ENCODE results near the gene GRID1.

Gene GRID1

DNA sequence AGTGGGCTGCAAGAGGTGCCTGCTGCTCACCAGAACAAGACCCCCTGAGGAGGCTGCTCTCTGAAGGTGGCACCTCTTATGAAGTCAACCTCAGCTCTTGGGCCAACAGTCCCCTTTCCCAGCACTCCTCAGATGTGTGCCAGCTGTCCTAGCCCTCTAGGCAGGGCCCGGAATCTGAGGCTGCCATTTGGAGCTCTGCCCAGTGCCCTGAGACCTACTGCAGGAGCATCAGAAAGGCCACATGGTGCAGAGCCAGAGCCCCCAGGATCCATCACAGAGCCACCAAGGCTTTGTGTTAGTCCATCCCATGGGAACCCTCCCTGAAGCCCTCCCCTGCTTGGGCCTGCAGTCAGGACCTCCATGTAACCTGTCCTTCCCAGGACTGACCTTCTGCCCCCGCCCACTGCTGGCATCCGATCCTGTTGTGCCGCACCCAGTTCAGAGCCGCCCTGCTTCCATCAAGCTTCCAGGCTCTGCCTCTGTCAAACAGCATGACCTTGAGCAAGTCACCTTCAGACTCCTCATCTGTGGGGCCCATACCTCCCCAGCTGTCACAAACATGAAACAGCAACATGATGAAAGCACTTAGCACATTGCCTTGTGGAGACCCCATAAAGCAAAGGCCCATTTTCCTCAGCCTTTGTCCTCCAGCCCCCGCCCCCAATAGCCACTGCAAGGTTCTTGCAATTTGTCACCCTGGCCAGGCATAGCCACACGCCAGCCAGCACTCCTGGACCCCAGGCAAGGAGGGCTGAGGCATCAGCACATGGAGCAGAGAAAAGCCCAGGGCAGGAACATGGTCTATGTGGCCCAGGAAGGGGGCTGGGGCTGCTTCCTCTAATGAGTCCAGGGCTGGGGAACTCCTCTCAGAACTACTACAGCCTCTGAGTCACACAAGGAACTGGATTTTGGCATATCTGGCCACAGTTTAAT, 51.7 kb downstream of the GRID1 start:
- no peak for DNase-seq (ENCODE audit: low read depth in 2 of 2)

GRCh38 chr10:86313621-86314041, 53.0 kb downstream of the GRID1 start:
- DNase-seq (ENCODE audit: low read depth in 2 of 2), result no peak

DNA sequence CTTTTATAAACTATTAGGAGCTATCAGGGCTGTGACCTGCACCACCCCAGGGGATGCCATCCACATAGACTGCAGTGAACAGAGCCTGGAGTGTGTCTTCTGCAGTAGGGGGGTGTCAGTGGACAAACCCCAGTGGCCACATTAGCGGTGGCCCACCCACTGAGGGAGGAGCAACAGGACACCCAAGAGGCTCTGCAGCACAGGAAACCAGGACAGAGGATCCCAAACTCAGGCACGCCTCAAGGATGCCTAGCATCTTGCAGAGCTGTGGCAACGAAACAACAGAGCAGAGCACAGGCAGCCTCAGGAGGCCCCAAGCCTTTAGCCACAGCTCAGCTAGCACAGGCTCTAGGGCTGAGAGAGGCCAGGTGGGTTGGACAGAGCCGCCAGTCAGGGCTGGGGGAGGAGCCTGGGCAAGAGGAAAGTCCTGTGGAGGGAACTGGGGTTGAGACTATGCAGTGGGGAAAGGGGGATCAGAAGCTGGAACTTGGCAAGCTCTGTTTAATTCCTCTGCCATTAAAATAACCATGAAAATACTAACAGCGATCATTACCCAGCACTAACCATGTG, 53.8 kb downstream of the GRID1 start:
- no peak for DNase-seq (ENCODE audit: low read depth in 2 of 2)

GRCh38 chr10:86311906-86312305, 54.7 kb downstream of the GRID1 start:
- DNase-seq (ENCODE audit: low read depth in 2 of 2), result no peak

GRCh38 chr10:86311190-86311589, 55.4 kb downstream of the GRID1 start:
- DNase-seq (ENCODE audit: low read depth in 2 of 2), result no peak

- DNase-seq (ENCODE audit: low read depth in 2 of 2), result no peak
Measured at GRCh38 chr10:86310702-86311101, 55.9 kb downstream of the GRID1 start.

DNA sequence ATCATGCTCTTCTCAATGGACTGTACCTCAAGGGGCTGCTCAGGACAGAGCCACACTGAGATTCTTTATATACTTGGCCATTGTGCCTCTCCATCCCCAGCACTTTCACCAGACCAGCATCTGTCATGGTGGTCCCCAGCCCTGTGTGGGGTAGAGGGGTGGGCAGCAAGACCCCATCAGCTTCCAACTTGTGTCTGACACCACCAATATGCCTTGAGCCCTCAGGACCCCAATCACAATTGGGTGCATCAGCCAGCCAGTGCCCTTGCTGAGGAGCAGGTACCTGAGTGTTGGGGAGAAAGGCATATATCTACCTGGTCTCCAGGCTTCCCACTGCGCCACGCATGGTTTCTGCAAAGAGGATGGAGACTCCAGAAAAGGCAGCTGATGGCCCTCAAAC, 56.3 kb downstream of the GRID1 start:
- no peak for DNase-seq (ENCODE audit: low read depth in 2 of 2)

GRCh38 chr10:86308056-86308455, 58.5 kb downstream of the GRID1 start:
- DNase-seq (ENCODE audit: low read depth in 2 of 2), result no peak

DNA sequence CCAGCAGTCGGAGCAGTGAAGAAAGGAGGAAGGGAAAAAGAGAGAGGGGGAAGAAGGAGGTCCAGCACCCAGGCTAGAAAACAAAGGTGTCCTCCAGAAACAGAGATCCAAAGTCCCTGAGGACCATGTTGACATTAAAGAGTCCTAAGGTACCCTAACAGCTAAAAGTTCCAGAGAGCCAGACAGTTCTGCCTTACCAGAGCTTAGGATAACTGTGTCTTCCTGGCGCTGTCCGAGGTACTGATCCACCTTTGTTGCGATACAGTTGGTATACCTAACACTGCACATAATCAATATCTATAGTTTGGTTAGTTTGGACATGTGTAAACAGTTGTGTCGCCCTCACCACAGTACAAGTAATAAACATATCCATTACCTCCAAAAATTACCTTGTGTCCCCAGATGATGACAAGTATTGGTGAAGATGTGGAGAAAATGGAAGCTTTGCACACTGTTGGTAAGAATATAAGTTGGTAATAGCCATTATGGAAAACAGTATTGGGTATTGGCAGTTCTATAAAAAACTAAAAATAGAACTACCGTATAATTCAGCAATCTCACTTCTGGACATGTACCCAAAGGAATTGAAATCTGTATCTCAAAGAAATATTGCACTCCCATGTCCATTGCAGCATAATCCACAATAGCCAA, 59.8 kb downstream of the GRID1 start:
- no peak for DNase-seq (ENCODE audit: low read depth in 2 of 2)

DNA sequence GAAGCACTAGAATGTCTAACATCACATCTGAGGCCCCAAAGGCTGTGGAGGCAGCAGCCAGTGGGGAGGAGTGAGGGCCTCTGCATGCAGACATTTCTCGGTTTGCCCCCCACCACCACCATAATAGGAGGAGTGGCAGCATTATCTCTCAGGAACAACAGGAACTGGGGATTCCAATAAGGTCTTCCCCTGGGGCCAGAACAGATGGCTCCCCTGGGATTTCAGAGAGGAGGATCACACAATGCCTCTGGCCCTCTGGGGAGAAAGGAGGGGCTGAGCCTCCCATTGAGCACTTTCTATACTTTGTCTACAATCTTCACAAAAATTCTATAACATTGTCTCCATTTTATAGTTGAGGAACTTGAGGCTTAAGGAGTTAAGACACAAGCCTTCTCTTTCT, 61.1 kb downstream of the GRID1 start:
- no peak for DNase-seq (ENCODE audit: low read depth in 2 of 2)

- DNase-seq (ENCODE audit: low read depth in 2 of 2), result no peak
Measured at GRCh38 chr10:86304436-86304835, 62.2 kb downstream of the GRID1 start.

- DNase-seq (ENCODE audit: low read depth in 2 of 2), result no peak
Measured at GRCh38 chr10:86303626-86304025, 63.0 kb downstream of the GRID1 start.

DNA sequence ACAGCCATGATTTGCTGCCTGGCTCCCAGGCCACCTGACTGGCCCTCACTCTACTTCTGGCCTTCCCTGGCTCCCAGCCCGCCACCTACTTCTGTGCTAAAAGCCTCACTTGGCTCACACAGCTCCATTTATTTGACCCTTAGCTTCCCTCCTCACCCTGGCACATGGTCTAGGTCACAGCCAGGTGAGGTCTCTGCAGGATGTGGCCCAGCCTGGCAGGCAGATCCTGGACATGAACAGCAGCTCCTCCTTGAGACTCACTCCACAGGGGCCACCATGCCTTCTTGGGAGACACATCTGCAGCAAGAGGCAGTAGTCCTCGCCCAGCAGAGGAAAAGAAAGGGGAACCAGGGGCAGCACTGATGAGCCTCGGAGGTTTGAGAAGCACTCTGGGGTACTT, 64.6 kb downstream of the GRID1 start:
- DNase-seq (ENCODE audit: low read depth in 2 of 2), result no peak

DNA sequence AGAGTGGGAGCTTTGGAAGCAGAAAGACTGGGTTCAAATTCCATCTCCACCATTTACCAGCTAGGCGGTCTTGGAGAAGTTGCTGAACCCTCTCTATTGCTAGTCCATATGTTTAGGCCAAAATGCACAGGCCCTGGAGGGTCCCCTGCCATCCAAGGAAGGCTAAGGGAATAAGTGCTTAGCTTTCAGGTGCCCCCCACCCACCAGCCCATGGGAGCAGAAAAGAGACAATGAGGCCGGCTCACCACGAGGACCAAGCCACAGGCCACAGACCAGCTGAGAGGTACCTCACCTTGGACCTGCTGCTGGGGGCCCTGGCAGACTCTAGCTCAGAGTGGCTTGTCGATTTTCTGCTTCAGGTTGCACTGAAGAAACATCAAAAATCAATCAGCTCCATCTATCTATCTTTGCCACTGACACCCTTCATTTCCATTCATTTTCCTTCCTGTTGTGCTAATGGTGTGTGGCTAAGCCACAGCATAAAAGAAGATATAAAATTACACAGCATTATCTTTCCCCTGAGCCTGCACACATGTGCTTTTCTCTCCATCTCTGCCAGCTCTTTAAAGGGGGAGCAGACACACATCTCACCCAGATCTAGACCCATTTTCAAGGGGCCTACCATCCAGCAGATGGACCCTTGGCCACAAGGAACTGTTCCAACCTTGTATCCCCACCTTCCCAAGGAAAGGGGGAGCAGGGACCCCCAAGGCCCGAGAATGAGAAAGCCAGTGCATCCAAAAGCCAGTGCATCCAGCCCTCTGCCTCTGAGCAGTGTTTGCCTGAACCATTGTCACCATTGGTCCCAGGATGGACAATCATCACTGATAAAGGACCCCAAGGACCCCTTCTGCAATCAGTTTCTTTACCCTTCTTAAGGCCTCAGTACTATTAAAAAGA, 65.4 kb downstream of the GRID1 start:
- no peak for DNase-seq (ENCODE audit: low read depth in 2 of 2)

DNA sequence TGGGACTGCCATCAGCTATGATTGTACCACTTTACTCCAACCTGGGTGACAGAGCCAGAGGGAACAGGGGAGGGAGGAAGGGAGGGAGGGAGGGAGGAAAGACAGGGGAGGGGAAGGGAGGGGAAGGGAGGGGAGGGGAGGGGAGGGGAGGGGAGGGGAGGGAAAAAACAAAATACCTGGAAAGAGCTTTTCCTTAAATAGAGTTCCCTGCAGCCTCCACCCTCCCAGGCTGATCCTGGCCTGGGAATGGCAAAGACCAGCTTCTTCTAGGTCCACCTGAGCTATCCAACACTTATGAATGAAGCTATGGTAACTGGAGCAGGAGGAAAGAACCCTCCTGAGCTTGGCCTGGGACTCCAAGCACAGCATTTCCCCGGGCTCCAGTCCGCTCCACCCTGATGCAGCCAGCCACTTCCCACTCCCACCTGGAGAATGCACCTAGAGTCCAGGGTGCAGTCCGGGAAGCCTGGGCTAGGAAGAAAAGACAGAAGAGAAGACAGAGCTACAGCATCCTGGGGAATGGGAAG, 66.1 kb downstream of the GRID1 start:
- no peak for DNase-seq (ENCODE audit: low read depth in 2 of 2)

DNA sequence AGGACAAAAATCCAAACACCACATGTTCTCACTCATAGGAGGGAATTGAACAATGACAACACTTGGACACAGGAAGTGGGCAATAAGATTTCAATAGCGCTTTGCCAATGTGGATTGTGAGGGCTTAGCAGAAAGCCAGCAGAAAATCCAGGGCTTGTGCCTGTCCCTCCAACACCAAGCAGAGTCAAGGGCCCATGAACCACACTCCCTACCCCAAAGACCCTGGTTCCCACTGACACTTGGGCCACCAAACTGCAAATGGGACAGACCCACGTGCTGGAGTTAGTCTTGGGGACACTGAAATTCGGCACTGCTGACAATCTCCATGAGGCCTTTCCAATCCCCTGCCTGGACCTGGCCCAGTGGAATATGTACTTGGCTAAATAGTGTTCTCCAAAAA, 67.0 kb downstream of the GRID1 start:
- no peak for DNase-seq (ENCODE audit: low read depth in 2 of 2)

DNA sequence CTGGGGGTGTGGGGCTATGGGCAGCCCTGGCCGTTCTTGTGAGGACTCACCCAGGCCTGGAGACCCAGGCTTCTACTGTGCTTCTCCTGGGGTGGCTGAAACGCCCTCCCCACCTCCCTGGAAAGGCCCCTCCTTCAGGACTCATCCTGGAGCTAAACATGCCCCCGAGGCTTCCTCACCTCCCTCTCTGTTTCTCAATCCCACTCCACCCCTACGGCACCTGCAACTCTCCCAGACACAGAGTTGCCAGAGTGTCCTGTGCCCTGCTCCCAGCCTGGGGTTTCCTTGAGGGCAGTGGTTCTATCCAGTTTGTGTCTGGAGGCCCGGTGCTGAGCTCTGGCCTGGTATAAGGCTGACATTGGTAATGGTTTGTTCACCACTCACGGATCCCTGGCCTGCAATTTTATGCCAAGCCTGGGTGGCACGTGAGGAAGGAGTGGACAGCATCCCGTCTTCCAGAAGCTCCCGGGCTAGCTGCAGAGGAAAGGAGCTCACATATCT, 68.0 kb downstream of the GRID1 start:
- no peak for DNase-seq (ENCODE audit: low read depth in 2 of 2)

GRCh38 chr10:86295791-86296190, 70.8 kb downstream of the GRID1 start:
- DNase-seq (ENCODE audit: low read depth in 2 of 2), result no peak

- DNase-seq (ENCODE audit: low read depth in 2 of 2), result no peak
Measured at GRCh38 chr10:86295351-86295750, 71.2 kb downstream of the GRID1 start.

DNA sequence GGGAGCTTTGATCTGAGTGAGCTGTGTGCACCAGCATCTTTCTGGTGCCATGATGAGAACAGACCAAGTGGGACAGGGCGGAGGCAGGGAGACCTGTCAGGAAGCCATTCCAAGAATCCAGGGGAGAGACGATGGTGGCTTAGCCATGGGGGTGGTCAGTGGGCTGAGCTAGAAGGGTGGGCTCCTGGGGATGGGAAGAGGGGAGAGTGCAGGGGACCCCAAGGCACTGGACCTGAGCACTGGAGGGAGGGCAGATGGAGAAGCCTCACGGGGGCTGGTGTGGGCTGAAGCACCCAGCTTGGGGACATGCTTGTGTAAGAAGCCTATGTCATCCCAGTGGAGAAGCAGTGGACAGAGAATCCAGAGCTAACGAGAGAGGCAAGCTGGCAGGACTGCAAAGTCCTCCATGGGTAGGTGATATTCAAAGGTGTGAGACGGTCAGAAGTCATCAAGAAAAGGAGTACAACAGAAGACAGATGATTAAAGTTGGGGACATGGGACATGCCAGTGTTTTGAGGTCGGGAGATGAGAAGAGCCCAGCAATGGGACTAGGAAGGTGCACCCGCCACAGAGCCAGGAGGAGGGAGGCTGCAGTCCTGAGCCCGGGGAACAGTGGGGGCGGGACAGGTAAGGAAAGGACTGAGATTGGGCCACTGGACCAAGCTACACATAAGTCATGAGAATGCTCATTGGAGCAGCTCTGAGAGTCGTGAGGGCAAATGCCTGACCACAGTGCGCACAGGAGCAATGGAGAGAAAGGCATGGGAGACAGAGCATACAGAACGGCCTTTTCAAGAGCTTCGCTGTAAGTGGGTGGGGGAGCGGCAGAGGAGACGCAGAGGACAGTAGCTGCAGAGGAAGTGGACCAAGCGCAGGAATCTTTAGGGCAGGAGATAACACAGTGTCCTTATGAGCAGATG, 72.0 kb downstream of the GRID1 start:
- no peak for DNase-seq (ENCODE audit: low read depth in 2 of 2)

Measured in activated CD8-positive, alpha-beta memory T cell treated with anti-CD3 and anti-CD28 coated beads for 4 hours (primary cell).